ENCODE measurements around the gene UBLCP1.
"Not testable (repeated sequence)": the region's sequence is repeated elsewhere in the genome, so short reads cannot be mapped to it uniquely, and the experiment has no call there.

The UBLCP1 gene

DNA sequence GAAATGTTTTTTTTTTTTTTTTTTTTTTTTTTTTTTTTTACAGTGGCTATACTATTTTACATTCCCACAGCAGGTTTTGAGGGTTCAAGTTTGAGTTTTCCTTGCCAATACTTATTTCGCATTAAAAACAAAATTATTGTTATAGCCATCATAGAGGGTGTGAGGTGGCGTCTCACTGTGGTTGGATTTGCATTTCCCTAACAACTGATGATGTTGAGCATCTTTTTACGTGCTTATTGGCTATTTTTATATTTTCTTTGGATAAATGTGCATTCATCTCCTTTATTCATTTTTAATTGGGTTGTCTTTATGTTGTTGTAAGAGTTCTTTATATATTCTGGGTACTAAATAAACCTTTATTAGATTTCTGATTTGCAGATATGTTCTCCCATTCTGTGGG lies 18.9 kb upstream of the UBLCP1 start:
- ChIA-PET POLR2A (no interaction called here), CTCF (no interaction called here)
- no peak for TF ChIP-seq ARNT (IDR thresholded peaks at IDR 0.05)
- TF ChIP-seq HDGF (IDR thresholded peaks at IDR 0.05; ENCODE audit: borderline replicate concordance) = no peak
- no peak for TF ChIP-seq LEF1 (IDR thresholded peaks at IDR 0.05; ENCODE audit: borderline replicate concordance)
- no peak for TF ChIP-seq FOXK2 (IDR thresholded peaks at IDR 0.05)
- no peak for TF ChIP-seq SUZ12 (IDR thresholded peaks at IDR 0.05)
- TF ChIP-seq, protein P1, sequence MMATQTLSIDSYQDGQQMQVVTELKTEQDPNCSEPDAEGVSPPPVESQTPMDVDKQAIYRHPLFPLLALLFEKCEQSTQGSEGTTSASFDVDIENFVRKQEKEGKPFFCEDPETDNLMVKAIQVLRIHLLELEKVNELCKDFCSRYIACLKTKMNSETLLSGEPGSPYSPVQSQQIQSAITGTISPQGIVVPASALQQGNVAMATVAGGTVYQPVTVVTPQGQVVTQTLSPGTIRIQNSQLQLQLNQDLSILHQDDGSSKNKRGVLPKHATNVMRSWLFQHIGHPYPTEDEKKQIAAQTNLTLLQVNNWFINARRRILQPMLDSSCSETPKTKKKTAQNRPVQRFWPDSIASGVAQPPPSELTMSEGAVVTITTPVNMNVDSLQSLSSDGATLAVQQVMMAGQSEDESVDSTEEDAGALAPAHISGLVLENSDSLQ (IDR thresholded peaks at IDR 0.05) = no peak
- TF ChIP-seq TARDBP (IDR thresholded peaks at IDR 0.05) = no peak
- no peak for TF ChIP-seq ELF4 (IDR thresholded peaks at IDR 0.05)
- TF ChIP-seq FOXM1 (IDR thresholded peaks at IDR 0.05; ENCODE audit: borderline replicate concordance) = no peak
- no peak for TF ChIP-seq L3MBTL2 (conservative IDR thresholded peaks at IDR 0.05)
- no peak for TF ChIP-seq CTBP1 (IDR thresholded peaks at IDR 0.05; ENCODE audit: borderline replicate concordance)
- no peak for TF ChIP-seq SP1 (IDR thresholded peaks at IDR 0.05)
- TF ChIP-seq NFRKB (IDR thresholded peaks at IDR 0.05) = no peak
- TF ChIP-seq FOXA1 (IDR thresholded peaks at IDR 0.05) = no peak
- TF ChIP-seq ZNF384 (IDR thresholded peaks at IDR 0.05) = no peak
- TF ChIP-seq BHLHE40 (IDR thresholded peaks at IDR 0.05; ENCODE audit: borderline replicate concordance) = no peak
- DNase-seq (ENCODE audit: extremely low spot score) = no peak

GRCh38 chr5:159244890-159245289 lies 18.2 kb upstream of the UBLCP1 start:
- ChIA-PET CTCF (no interaction called here), POLR2A (no interaction called here)
- TF ChIP-seq ARNT (IDR thresholded peaks at IDR 0.05) (no peak), FOXK2 (IDR thresholded peaks at IDR 0.05) (no peak), BHLHE40 (IDR thresholded peaks at IDR 0.05; ENCODE audit: borderline replicate concordance) (no peak), CTBP1 (IDR thresholded peaks at IDR 0.05; ENCODE audit: borderline replicate concordance) (no peak), LEF1 (IDR thresholded peaks at IDR 0.05; ENCODE audit: borderline replicate concordance) (no peak), L3MBTL2 (conservative IDR thresholded peaks at IDR 0.05) (no peak), TARDBP (IDR thresholded peaks at IDR 0.05) (no peak)
- no peak for DNase-seq (ENCODE audit: extremely low spot score)

GRCh38 chr5:159249158-159249557 lies 13.9 kb upstream of the UBLCP1 start:
- TF ChIP-seq SP1 (IDR thresholded peaks at IDR 0.05) (no peak), ZNF384 (IDR thresholded peaks at IDR 0.05) (no peak), BHLHE40 (IDR thresholded peaks at IDR 0.05; ENCODE audit: borderline replicate concordance) (no peak)
- CTCF ChIA-PET = no interaction called here
- DNase-seq (ENCODE audit: extremely low spot score) = no peak
- POLR2A ChIA-PET = no interaction called here

- CTCF ChIA-PET = interaction anchor here (0.5 to 0.8 kb wide), 2 partner anchors 10 to 78 kb away, joined by 3 to 6 read pairs; no protein-coding TSS in a partner anchor
- POLR2A ChIA-PET = no interaction called here
- no peak for TF ChIP-seq LEF1 (IDR thresholded peaks at IDR 0.05; ENCODE audit: borderline replicate concordance)
- no peak for TF ChIP-seq SP1 (IDR thresholded peaks at IDR 0.05)
- TF ChIP-seq TARDBP (IDR thresholded peaks at IDR 0.05) = no peak
- DNase-seq (ENCODE audit: extremely low spot score) = no peak
These were observed 10.9 kb upstream of the UBLCP1 start for GRCh38 chr5:159252195-159252594.

DNA sequence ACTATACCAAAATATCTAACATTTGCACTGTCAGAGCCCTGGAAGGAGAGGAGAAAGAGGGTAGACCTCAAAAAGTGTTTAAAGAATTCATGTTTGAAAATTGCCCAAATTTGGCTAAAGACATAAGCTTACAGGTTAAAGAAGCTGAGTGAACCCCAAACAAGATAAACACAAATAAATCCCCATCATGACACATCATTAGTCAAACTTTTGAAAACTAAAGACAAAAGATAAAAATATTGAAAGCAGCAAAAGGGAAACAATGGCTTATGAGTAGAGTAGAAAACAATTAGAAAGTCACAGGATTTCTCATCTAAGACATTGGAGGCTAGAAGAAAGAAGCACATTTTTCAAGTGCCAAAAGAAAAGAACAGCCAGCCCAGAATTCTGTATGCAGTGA lies 6.1 kb upstream of the UBLCP1 start:
- CTCF ChIA-PET = no interaction called here
- no peak for TF ChIP-seq FOXA1 (IDR thresholded peaks at IDR 0.05)
- TF ChIP-seq ZNF384 (IDR thresholded peaks at IDR 0.05) = no peak
- TF ChIP-seq L3MBTL2 (conservative IDR thresholded peaks at IDR 0.05) = no peak
- TF ChIP-seq TARDBP (IDR thresholded peaks at IDR 0.05) = no peak
- TF ChIP-seq SUZ12 (IDR thresholded peaks at IDR 0.05) = no peak
- TF ChIP-seq FOXM1 (IDR thresholded peaks at IDR 0.05; ENCODE audit: borderline replicate concordance) = no peak
- no peak for TF ChIP-seq HDGF (IDR thresholded peaks at IDR 0.05; ENCODE audit: borderline replicate concordance)
- no peak for TF ChIP-seq CTBP1 (IDR thresholded peaks at IDR 0.05; ENCODE audit: borderline replicate concordance)
- TF ChIP-seq SP1 (IDR thresholded peaks at IDR 0.05) = no peak
- TF ChIP-seq, protein P1 (IDR thresholded peaks at IDR 0.05) = no peak
- TF ChIP-seq ARNT (IDR thresholded peaks at IDR 0.05) = no peak
- no peak for TF ChIP-seq NFRKB (IDR thresholded peaks at IDR 0.05)
- no peak for TF ChIP-seq FOXK2 (IDR thresholded peaks at IDR 0.05)
- TF ChIP-seq LEF1 (IDR thresholded peaks at IDR 0.05; ENCODE audit: borderline replicate concordance) = no peak
- no peak for DNase-seq (ENCODE audit: extremely low spot score)
- POLR2A ChIA-PET = no interaction called here

GRCh38 chr5:159257629-159258283 lies 5.3 kb upstream of the UBLCP1 start:
- TF ChIP-seq FOXK2 (IDR thresholded peaks at IDR 0.05) = no peak
- TF ChIP-seq ZNF384 (IDR thresholded peaks at IDR 0.05) = no peak
- no peak for TF ChIP-seq FOXM1 (IDR thresholded peaks at IDR 0.05; ENCODE audit: borderline replicate concordance)
- no peak for TF ChIP-seq SUZ12 (IDR thresholded peaks at IDR 0.05)
- TF ChIP-seq LEF1 (IDR thresholded peaks at IDR 0.05; ENCODE audit: borderline replicate concordance) = no peak
- no peak for TF ChIP-seq BHLHE40 (IDR thresholded peaks at IDR 0.05; ENCODE audit: borderline replicate concordance)
- TF ChIP-seq TARDBP (IDR thresholded peaks at IDR 0.05) = no peak
- TF ChIP-seq ARNT (IDR thresholded peaks at IDR 0.05) = no peak
- no peak for TF ChIP-seq NFRKB (IDR thresholded peaks at IDR 0.05)
- TF ChIP-seq, protein P1 (IDR thresholded peaks at IDR 0.05) = no peak
- TF ChIP-seq ELF4 (IDR thresholded peaks at IDR 0.05) = no peak
- POLR2A ChIA-PET = no interaction called here
- CTCF ChIA-PET = no interaction called here
- no peak for DNase-seq (ENCODE audit: extremely low spot score)

DNA sequence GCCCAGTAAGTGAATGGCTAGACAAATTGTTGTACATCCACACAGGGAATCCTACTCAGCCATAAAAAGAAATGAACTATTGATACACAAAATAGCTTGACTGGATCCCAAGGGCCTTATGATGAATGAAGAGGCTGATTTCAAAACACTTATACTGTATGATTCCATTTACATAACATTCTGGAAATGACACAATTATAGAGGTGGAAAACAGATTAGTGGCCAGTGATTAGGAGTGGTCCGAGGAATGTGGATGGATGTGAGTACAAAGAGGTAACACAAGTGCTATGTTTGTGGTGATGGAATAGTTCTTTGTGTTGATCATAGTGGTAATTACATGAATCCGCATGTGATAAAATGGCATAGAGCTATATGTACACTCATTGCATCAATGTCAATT lies 4.7 kb upstream of the UBLCP1 start:
- POLR2A ChIA-PET = no interaction called here
- no peak for TF ChIP-seq SUZ12 (IDR thresholded peaks at IDR 0.05)
- DNase-seq (ENCODE audit: extremely low spot score) = no peak
- CTCF ChIA-PET = no interaction called here

- DNase-seq (ENCODE audit: extremely low spot score); CTCF ChIA-PET; POLR2A ChIA-PET: not testable (repeated sequence)
These were observed 2.9 kb upstream of the UBLCP1 start for GRCh38 chr5:159260212-159260611.

All from HEK293T (cell line).